BJ (cell line): ENCODE results near the gene PARP1. TPM values are rescaled to one million over a fixed set of nuclear protein-coding genes. Genes with fewer than 3 reads are reported as not detected.
"Not testable (repeated sequence)": the region's sequence is repeated elsewhere in the genome, so short reads cannot be mapped to it uniquely, and the experiment has no call there.

Experiments used
- CTCF ChIA-PET: fragments of 350-600 bp; formaldehyde crosslinking; extraction: SDS; loops from one replicate; lab custom pipeline; 2021; ENCODE audit warnings: antibody characterized with exemption, inconsistent platforms; lab: Yijun Ruan, JAX
- POLR2A ChIA-PET: fragments of 300-600 bp; sonication (Branson Sonifier 250); formaldehyde crosslinking; extraction: SDS; loops from one replicate; lab custom pipeline; 2021; ENCODE audit warnings: antibody characterized with exemption; lab: Charles Lee
- DNase-seq: peaks from one replicate; pipeline ENCODE4 v3.0.0-alpha.2; 2011; ENCODE audit warnings: low read depth
- H3K27me3 ChIP-seq: 2 replicates; pipeline ENCODE4 v1.6.0; 2011; ENCODE audit warnings: low read length; ENCODE audit not compliant: control insufficient read depth, insufficient read depth
- H3K36me3 ChIP-seq: 2 replicates; pipeline ENCODE4 v1.5.1; 2011; ENCODE audit warnings: low read length; ENCODE audit not compliant: control insufficient read depth, insufficient read depth
- H3K4me3 ChIP-seq: 2 replicates; pipeline ENCODE4 v1.5.1; 2011; ENCODE audit warnings: low read depth, mild to moderate bottlenecking, control low read depth, low read length
- polyA plus RNA-seq: library from polyadenylated mRNA; depleted of rRNA; stranded (reverse); fragments of >200 nt; gene quantifications from 2 replicates; pipeline ENCODE4 v1.2.3, GENCODE V29; 2011
- TF ChIP-seq, protein P1 (sequence below): IDR thresholded peaks from 2 replicates; pipeline ENCODE4 v1.5.1; 2011; ENCODE audit warnings: low read depth, mild to moderate bottlenecking, control low read depth, inconsistent platforms, low read length, moderate library complexity; ENCODE audit not compliant: insufficient read depth

Gene PARP1
- polyA plus RNA-seq, 1 experiment: 58.7 TPM

DNA sequence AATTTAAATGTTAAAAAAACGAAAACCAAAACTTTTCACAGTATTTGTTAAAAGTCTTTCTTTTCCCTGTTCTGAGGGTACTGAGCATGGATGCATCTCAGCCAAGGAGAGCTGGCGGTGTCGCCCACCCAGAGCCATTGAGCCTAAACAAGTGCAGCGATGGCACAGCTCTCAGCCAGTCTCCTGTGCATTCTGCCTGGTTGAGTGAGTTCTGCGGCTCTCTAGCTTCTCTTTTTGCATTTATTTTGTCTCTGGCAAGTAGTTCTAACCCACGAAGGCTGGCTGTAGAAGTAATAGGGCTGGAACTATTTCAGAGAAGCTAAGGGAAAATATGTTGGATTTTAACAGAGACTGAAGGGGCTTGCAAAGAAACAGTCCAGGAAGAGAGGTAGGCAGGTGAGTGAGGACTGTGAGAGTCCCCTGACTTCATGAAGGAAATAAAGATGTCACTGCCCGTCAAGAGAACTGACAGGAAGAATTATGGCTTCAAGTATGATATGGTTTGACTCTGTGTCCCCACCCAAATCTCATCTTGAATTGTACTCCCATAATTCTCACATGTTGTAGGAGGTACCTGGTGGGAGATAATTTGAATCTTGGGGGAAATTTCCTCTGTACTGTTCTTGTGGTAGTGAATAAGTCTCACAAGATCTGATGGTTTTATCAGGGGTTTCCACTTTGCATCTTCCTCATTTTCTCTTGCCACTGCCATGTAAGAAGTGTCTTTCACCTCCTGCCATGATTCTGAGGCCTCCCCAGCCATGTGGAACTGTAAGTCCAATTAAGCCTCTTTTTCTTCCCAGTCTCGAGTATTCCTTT, 63.2 kb downstream of the PARP1 start:
- no peak for DNase-seq
- TF ChIP-seq, protein P1, sequence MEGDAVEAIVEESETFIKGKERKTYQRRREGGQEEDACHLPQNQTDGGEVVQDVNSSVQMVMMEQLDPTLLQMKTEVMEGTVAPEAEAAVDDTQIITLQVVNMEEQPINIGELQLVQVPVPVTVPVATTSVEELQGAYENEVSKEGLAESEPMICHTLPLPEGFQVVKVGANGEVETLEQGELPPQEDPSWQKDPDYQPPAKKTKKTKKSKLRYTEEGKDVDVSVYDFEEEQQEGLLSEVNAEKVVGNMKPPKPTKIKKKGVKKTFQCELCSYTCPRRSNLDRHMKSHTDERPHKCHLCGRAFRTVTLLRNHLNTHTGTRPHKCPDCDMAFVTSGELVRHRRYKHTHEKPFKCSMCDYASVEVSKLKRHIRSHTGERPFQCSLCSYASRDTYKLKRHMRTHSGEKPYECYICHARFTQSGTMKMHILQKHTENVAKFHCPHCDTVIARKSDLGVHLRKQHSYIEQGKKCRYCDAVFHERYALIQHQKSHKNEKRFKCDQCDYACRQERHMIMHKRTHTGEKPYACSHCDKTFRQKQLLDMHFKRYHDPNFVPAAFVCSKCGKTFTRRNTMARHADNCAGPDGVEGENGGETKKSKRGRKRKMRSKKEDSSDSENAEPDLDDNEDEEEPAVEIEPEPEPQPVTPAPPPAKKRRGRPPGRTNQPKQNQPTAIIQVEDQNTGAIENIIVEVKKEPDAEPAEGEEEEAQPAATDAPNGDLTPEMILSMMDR: no peak
- Histone ChIP-seq H3K36me3 (no peaks in the 10 kb centered on the region), H3K4me3 (no peak overlapping the region), H3K27me3 (0 out of 2 replicates have a peak, but pooled peaks cover 3% of the 10 kb centered on the region)
- ChIA-PET CTCF (no interaction called here), POLR2A (no interaction called here)

DNA sequence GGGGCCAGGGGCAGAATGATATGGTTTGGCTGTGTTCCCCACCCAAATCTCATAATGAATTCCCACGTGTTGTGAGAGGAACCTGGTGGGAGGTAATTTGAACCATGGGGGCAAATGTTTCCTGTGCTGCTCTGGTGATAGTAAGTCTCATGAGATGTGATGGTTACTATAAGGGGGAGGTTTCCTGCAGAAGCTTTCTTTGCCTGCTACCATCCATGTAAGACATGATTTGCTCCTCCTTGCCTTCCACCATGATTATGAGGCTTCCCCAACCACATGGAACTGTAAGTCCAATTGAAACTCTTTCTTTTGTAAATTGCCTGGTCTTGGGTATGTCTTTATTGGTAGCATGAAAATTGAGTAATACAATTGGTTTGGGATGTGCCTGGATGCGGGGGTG, 65.2 kb downstream of the PARP1 start:
- DNase-seq: no peak
- no peaks in the 10 kb centered on the region for H3K36me3 ChIP-seq
- ChIA-PET CTCF (no interaction called here), POLR2A (no interaction called here)
- H3K27me3 ChIP-seq: 0 out of 2 replicates have a peak, but pooled peaks cover 3% of the 10 kb centered on the region
- TF ChIP-seq, protein P1: no peak
- no peak overlapping the region for H3K4me3 ChIP-seq

DNA sequence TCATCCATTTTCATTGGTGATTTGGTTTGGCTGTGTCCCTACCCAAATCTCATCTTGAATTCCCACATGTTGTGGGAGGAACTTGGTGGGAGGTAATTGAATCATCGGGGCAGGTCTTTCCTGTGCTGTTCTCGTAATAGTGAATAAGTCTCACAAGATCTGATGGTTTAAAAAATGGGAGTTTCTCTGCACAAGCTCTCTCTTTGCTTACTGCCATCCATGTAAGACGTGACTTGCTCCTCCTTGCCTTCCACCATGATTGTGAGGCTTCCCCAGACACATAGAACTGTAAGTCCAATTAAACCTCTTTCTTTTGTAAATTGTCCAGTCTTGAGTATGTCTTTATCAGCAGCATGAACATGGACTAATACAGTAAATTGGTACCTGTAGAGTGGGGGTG, 67.8 kb downstream of the PARP1 start:
- DNase-seq, H3K4me3 ChIP-seq, CTCF ChIA-PET, H3K27me3 ChIP-seq, H3K36me3 ChIP-seq, POLR2A ChIA-PET: not testable (repeated sequence)

DNA sequence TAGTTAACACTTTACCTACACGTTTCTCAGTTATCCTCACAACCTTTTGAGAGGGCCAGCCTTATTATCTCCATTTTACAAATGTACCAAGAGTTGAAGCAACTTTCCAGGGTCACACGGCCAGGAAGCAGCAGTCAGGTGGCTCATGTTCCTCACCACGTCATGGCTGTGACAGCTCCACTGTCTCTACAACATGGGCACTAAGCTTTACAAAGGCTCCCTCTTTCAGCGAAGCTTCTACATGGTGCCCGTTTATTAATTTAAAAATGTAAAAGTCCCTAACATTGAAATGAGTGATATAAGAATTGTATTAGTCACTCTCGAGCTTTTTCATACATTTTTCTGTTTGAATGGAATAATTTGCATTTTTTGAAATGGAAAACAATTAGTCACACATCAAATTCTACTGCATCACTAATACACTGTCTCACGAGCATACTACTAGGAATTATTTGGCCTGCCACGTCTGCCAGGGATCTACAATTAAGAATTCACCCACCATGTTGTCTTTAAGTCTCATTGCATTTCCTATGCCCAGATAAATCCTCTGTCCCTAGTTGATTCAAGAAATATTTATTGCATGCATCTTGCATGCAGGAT, 70.5 kb downstream of the PARP1 start:
- TF ChIP-seq, protein P1: no peak
- ChIA-PET CTCF (interaction anchor here (1.3 kb wide), 1 partner anchor 10 kb away, joined by 3 read pairs; no protein-coding TSS in a partner anchor), POLR2A (no interaction called here)
- Histone ChIP-seq H3K27me3 (0 out of 2 replicates have a peak, but pooled peaks cover 3% of the 10 kb centered on the region), H3K36me3 (no peaks in the 10 kb centered on the region), H3K4me3 (no peak overlapping the region)
- DNase-seq: no peak

DNA sequence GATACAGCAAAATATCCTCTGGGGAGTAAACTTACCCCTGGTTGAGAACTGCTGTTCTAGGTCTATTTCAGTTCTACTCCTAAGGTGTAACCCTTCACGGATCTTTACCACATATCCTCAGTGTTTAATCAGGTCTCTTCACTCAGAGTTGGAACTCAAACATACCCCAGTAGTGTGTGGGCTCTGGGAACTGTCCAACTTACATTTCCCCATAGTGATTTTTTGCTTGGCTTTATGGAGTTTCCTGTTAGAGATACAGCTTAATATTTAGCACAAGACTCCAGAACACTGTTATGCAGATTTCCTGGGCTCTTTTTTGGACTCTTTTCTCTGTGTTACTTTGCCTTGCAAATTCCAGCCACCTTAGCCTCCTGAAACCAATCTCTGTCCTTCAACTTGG, 72.2 kb downstream of the PARP1 start:
- TF ChIP-seq, protein P1: no peak
- H3K4me3 ChIP-seq: no peak overlapping the region
- ChIA-PET POLR2A (no interaction called here), CTCF (interaction anchor here (1.2 kb wide), 1 partner anchor 138 kb away, joined by 3 read pairs; no protein-coding TSS in a partner anchor)
- DNase-seq: no peak
- 0 out of 2 replicates have a peak, but pooled peaks cover 1% of the 10 kb centered on the region for H3K27me3 ChIP-seq
- no peaks in the 10 kb centered on the region for H3K36me3 ChIP-seq
